Measurements from ENCODE around the gene PTPN6. TPM values are rescaled to one million over a fixed set of nuclear protein-coding genes. Genes with fewer than 3 reads are reported as not detected.
A peak's percentile ranks its signal among the peaks of the same experiment; 100 is the strongest.

The PTPN6 gene
- total RNA-seq, 2 experiments from 2014 or later = 37.1 to 116 TPM

GRCh38 chr12:6965714-6966113, 14.6 kb downstream of the PTPN6 start:
- BruUV-seq (replicated peaks) = no TSS peak
- no peak overlapping the region for H2AFZ ChIP-seq (ENCODE audit: low read length)
- peaks cover 63% of the 10 kb centered on the region for H3K4me1 ChIP-seq (ENCODE audit: insufficient read depth, low read length, poor library complexity, severe bottlenecking)
- H3K9me3 ChIP-seq (ENCODE audit: low read length) = no peaks in the 10 kb centered on the region
- no peak overlapping the region for H3K4me3 ChIP-seq (ENCODE audit: low read depth, low read length, poor library complexity, severe bottlenecking)
- CTCF ChIA-PET (ENCODE audit: unreplicated experiment) = no interaction called here
- intact Hi-C loops (cut with micrococcal nuclease; ENCODE audit: unreplicated experiment) = loop anchor here (1.0 kb wide), 2 partner anchors 21 to 43 kb away; partner anchors contain the start of gene C12orf57
- TF ChIP-seq CTCF (conservative IDR thresholded peaks at IDR 0.05; ENCODE audit: low read length) (no peak), EZH2phosphoT487 (IDR thresholded peaks at IDR 0.05; ENCODE audit: borderline replicate concordance, low read depth, low read length) (no peak)
- peaks cover 31% of the 10 kb centered on the region for H3K79me2 ChIP-seq (ENCODE audit: insufficient read depth, low read depth, low read length)
- H3K4me2 ChIP-seq (ENCODE audit: low read length) = peak overlapping the region; percentile 10
- 0 out of 2 replicates have a peak, but pooled peaks cover 3% of the 10 kb centered on the region for H4K20me1 ChIP-seq (ENCODE audit: insufficient read depth, low read length)
- POLR2A ChIA-PET = interaction anchor here (1.4 to 3.8 kb wide), 2 partner anchors 11 to 20 kb away, joined by 3 to 55 read pairs; partner anchors contain the start of genes C12orf57 and RNU7-1
- peak overlapping the region; percentile 64 for H3K27ac ChIP-seq (ENCODE audit: low read depth, low read length, poor library complexity, severe bottlenecking)
- no peaks in the 10 kb centered on the region for H3K9me2 ChIP-seq (ENCODE audit: insufficient read depth, low read length)
- peaks cover 65% of the 10 kb centered on the region for H3K36me3 ChIP-seq (ENCODE audit: insufficient read depth, low read length)
- no peak for DNase-seq (ENCODE audit: low spot score)

GRCh38 chr12:6966351-6966750, 15.2 kb downstream of the PTPN6 start:
- H3K4me2 ChIP-seq (ENCODE audit: low read length) = no peak overlapping the region
- H3K27ac ChIP-seq (ENCODE audit: low read depth, low read length, poor library complexity, severe bottlenecking) = peak overlapping the region; percentile 64
- H4K20me1 ChIP-seq (ENCODE audit: insufficient read depth, low read length) = 0 out of 2 replicates have a peak, but pooled peaks cover 3% of the 10 kb centered on the region
- H3K36me3 ChIP-seq (ENCODE audit: insufficient read depth, low read length) = peaks cover 65% of the 10 kb centered on the region
- H3K9me3 ChIP-seq (ENCODE audit: low read length) = no peaks in the 10 kb centered on the region
- intact Hi-C loops (cut with micrococcal nuclease; ENCODE audit: unreplicated experiment) = no loop called here
- H3K4me1 ChIP-seq (ENCODE audit: insufficient read depth, low read length, poor library complexity, severe bottlenecking) = peaks cover 57% of the 10 kb centered on the region
- H3K9me2 ChIP-seq (ENCODE audit: insufficient read depth, low read length) = no peaks in the 10 kb centered on the region
- BruUV-seq (replicated peaks) = no TSS peak
- TF ChIP-seq EZH2phosphoT487 (IDR thresholded peaks at IDR 0.05; ENCODE audit: borderline replicate concordance, low read depth, low read length) = no peak
- no peak for TF ChIP-seq CTCF (conservative IDR thresholded peaks at IDR 0.05; ENCODE audit: low read length)
- ChIA-PET POLR2A (interaction anchor here (3.8 kb wide), 1 partner anchor 21 kb away, joined by 55 read pairs; the partner anchor contains the start of genes C12orf57 and RNU7-1), CTCF (ENCODE audit: unreplicated experiment) (no interaction called here)
- no peak for DNase-seq (ENCODE audit: low spot score)
- peaks cover 37% of the 10 kb centered on the region for H3K79me2 ChIP-seq (ENCODE audit: insufficient read depth, low read depth, low read length)
- no peak overlapping the region for H2AFZ ChIP-seq (ENCODE audit: low read length)
- H3K4me3 ChIP-seq (ENCODE audit: low read depth, low read length, poor library complexity, severe bottlenecking) = no peak overlapping the region

- Histone ChIP-seq H3K79me2 (ENCODE audit: insufficient read depth, low read depth, low read length) (peaks cover 50% of the 10 kb centered on the region), H3K9me3 (ENCODE audit: low read length) (no peaks in the 10 kb centered on the region), H3K9me2 (ENCODE audit: insufficient read depth, low read length) (no peaks in the 10 kb centered on the region), H3K36me3 (ENCODE audit: insufficient read depth, low read length) (peaks cover 71% of the 10 kb centered on the region), H3K4me1 (ENCODE audit: insufficient read depth, low read length, poor library complexity, severe bottlenecking) (peaks cover 54% of the 10 kb centered on the region), H3K4me2 (ENCODE audit: low read length) (peak overlapping the region; percentile 79; the same call in 1 of the 2 replicates), H3K4me3 (ENCODE audit: low read depth, low read length, poor library complexity, severe bottlenecking) (no peak overlapping the region), H2AFZ (ENCODE audit: low read length) (no peak overlapping the region), H4K20me1 (ENCODE audit: insufficient read depth, low read length) (0 out of 2 replicates have a peak, but pooled peaks cover 3% of the 10 kb centered on the region), H3K27ac (ENCODE audit: low read depth, low read length, poor library complexity, severe bottlenecking) (no peak overlapping the region)
- no peak for DNase-seq (ENCODE audit: low spot score)
- ChIA-PET POLR2A (interaction anchor here (0.7 to 2.5 kb wide), 3 partner anchors 8 to 45 kb away, joined by 3 to 43 read pairs (median 3); partner anchors contain the start of genes C12orf57 and RNU7-1), CTCF (ENCODE audit: unreplicated experiment) (interaction anchor here (1.1 kb wide), 1 partner anchor 23 kb away, joined by 3 read pairs; no protein-coding TSS in a partner anchor)
- intact Hi-C loops (cut with micrococcal nuclease; ENCODE audit: unreplicated experiment) = no loop called here
- TF ChIP-seq EZH2phosphoT487 (IDR thresholded peaks at IDR 0.05; ENCODE audit: borderline replicate concordance, low read depth, low read length) (no peak), CTCF (conservative IDR thresholded peaks at IDR 0.05; ENCODE audit: low read length) (no peak)
- no TSS peak for BruUV-seq (replicated peaks)
Measured at GRCh38 chr12:6967651-6968100, 16.5 kb downstream of the PTPN6 start.
